Islet of Langerhans (tissue), 1 donor: Measurements from ENCODE around the gene QSOX1.
A peak's percentile ranks its signal among the peaks of the same experiment; 100 is the strongest.

ENCODE experiments used
- FAIRE-seq: peaks from one replicate; lab custom pipeline; 2011; peaks lifted over from hg19 to GRCh38; lab: Jason Lieb, UNC

QSOX1 gene

GRCh38 chr1:180151508-180151907 lies 3.2 kb upstream of the QSOX1 start:
- FAIRE-seq, result no peak

DNA sequence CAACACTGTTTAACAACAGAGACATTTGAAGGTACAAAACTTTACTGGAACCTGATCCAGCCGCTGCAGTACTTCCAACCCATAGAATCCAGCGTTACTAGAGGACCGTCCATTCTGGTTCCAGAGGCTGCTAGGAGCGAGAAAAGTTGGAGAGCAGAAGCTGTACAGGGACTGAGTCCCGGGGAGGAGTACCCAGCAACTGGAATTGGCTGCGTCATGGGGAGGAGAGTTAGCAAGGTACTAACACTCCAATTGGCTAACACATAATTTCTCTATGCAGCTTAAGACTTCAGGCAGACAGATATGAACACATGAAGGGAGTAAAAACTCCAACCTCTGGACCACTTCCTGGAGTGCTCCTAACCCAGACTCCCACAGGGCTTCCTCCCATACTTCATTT lies 2.1 kb upstream of the QSOX1 start:
- no peak for FAIRE-seq

DNA sequence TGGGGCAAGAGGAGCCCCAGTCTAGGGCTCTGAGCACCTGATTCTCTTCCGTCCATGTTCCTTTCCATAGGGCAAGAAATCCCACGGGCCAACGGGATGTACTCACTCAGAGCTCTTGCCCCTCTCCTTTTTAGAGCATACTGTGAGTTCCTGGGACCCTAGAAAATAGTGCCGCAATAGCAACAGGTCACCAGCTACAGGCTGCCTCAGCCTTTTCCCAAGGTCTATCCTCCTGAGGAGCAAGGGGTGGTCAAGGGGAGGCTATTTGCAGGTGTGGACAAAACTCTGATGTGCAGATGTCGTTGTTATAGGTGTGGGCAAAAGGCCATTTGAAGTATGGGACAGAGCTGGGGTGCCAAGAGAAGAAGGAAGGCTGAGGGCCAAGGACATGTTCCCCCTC lies 1.6 kb upstream of the QSOX1 start:
- FAIRE-seq, result no peak

DNA sequence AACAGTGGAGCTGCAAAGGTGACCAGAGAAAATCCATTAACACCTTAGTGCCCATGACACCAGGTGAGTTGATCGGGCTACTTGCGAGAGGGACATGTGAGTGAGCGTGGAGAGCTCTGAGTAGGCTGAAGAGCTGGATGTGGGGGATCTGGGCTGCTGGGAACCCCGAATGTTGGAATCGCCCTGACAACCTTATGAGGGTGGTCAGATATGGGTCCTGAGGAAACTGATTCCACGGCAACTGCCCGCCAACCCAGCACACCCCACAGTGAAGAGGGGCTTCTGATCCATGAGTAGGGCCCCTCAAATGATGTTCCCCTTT lies 705 bp upstream of the QSOX1 start:
- no peak for FAIRE-seq

- FAIRE-seq, result no peak
Measured at GRCh38 chr1:180155182-180155682, 563 bp downstream of the QSOX1 start.

DNA sequence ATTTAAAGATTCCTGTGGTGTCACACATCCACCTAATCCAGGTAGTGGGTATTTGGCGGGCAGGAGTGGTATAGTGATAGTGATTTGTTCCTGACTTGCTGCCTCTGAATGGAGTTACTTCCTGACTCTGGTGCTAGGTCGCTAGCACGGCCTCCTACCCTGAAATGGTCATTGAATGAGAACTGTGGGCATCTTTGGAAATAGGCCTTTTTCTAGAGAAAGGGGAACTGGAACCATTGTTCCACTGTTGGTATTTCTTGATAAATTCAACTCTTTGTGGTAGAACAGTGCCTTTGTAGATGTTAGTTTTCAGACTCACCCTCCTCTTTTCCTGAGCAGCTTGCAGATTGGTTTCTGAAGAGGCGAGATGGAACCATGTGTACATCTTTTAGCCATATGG lies 1.5 kb downstream of the QSOX1 start:
- FAIRE-seq, result no peak

DNA sequence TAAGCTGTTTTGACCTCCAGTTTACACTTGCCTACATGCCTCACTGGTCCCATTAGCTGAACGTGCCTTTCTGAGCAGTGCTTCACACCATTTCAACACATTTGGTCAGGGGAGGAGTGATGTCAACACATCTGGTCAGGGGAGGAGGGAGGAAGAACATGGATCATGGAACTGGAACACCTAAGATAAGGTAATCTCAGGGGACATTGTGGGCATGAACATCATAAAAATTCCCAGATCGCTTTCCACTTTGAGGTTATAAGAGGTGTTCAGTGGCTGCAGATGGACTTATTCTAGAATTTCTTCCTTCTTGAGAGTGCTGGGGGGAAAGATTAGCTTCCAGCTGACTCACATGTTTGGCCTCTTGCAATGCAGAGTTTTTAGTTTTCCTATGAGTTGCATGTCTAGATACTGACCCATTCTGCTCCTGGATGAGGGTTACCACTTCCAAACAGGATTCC lies 2.0 kb downstream of the QSOX1 start:
- no peak for FAIRE-seq

DNA sequence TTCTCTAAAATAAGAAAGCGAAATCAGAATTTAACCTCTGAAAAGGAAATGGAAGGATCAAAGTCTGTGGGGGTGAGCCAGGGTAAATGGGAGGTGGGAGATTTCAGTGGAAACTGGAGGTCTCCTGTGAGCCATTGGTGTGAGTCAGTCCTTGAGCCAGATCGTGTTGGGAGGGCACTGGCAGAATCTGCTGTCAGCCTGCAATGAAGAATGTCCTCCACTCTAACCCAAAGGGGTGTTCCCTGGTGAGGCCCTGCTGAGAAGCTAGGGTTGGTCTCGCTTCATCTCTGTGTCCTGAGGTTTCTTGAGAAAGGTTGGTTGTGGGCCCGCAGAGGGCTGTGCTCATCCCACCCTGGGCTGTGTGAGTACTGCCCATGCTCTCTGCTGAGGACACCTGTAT lies 2.4 kb downstream of the QSOX1 start:
- FAIRE-seq, result no peak

DNA sequence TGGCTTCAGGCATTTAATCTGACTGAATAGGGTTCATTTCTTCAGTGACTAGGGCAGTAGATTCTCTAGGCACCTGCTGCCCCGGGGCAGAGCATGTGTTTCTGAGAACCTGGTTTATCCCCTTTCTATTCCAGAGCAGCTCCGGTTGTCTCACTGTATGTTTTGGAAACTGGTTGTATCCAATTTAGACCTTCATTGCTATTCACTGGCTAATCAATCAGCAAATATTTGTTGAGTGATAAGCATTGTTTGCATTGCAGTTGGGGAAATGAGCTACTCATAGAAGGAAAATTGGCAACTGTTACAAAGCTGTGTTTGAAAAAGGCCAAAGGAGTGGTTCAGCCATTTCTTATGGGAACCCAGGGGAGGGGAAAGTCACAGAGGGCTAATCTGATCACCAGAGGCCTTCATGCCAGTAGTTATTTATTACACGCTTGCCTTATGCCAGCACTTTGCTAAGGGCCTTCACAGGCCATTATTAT lies 2.9 kb downstream of the QSOX1 start:
- peak; percentile 87 for FAIRE-seq

- FAIRE-seq, result no peak
Measured at GRCh38 chr1:180158149-180159147, 3.8 kb downstream of the QSOX1 start.

DNA sequence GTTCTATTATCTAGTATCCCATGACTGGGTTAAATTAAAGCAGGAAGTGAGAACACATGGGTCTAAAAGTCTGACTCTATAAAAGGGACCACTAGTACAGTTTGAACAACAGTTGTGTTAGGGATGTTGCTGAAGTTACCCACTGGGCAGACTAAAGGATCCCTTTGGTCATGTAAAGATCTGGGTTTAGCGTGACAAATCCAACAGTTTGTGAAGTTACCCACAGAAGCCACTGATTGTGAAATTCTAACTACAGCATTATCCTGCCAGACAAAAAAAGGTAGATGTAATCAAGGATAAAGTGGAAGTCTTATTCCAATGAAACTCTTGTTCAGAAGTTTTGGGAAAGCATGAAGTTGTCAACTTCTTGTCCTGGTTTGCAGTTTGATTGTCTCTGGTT lies 5.7 kb downstream of the QSOX1 start:
- no peak for FAIRE-seq

DNA sequence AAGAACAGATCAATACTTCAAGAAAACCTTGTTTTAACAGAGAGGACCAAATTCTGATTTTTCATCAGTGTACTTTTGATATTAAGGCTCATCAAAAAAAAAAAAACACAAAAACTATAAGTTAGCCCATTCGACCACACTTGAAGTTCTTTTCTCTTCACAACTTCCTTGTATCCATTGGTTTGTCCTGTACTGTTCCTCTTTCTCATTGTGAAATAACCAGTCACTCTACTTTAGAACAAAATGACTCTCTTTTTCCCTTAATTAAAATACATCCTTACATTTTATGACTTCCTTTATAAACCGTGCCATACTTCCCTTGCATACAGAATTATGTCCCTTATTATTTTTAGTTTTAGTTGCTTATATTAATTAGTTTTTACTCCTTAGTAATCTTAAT lies 8.4 kb downstream of the QSOX1 start:
- FAIRE-seq, result no peak

- no peak for FAIRE-seq
Measured at GRCh38 chr1:180165096-180165495, 10.4 kb downstream of the QSOX1 start.

DNA sequence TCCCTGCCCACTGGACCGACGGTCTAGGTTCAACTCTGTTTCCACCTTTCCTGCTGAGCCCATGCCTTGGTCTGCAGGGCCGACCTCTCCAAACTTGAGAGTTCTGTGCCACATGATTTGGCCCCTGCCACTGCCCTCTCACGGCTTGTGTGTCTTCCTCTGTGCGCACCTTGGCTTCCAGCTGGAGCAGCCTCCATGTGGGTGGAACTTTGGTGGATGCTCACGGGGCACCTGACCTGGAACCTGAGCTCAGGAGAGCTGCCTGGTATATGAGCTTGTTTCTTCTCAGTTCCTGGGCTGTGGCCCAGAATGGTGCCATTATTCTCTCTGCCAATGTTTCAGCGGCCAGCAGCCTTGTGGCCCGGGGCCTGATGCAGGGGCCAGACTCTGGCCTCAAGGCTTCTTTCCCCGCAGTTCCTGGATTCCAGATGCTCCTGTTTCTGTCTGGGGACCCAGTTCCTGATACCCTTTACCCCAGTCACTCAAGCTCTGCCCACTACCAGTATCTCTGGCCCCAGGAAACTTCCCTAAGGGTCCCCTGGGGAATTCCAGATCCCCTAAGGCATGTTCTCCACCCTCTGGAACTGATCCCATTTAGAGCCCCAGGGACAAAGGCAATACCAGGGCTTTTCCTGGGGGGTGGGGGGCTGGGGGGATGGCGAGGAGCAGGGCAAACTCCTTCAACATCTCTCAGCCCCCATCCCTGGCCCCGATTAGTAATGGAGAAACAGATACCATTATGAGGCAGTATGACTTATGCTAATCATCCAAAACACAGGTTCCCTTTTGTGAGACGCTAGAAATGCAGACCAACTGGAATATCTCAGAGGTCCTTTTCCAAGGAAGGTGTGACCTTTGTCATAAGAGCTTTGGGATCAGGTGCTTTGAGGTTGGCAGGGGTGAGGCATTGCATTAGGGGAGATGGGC lies 11.1 kb downstream of the QSOX1 start:
- no peak for FAIRE-seq

- FAIRE-seq, result no peak
Measured at GRCh38 chr1:180166436-180166800, 11.7 kb downstream of the QSOX1 start.

- FAIRE-seq, result no peak
Measured at GRCh38 chr1:180167021-180167701, 12.5 kb downstream of the QSOX1 start.

GRCh38 chr1:180167721-180168467 lies 13.2 kb downstream of the QSOX1 start:
- FAIRE-seq, result no peak

- FAIRE-seq, result no peak
Measured at GRCh38 chr1:180168786-180169639, 14.3 kb downstream of the QSOX1 start.

DNA sequence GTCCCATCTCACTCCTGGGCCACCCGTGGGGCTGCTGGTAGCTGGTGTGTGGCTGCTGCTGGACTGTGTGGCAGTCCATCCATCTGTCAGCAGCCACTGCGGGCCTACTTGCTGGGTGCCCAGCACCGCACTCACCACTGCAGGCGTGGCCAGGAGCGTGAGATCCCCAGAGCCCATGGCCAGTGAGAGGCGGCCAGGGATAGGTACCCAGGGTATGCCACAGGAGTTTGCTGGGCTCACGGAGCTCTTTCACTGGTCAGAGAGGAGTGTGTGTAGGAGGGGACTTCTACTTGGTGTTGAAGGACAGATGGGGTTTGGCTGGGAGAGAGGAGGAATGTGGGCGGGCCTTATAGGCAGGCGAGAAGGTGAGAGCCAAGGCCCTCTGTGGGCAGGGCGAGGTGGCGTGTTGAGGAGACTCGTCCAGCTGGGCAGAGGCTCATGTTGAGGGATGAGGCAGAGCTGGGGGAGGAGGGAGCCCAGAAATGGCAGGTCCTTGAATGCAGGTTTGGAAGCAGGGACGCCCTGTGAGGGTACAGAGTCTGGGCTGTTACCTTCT lies 15.0 kb downstream of the QSOX1 start:
- FAIRE-seq, result no peak

DNA sequence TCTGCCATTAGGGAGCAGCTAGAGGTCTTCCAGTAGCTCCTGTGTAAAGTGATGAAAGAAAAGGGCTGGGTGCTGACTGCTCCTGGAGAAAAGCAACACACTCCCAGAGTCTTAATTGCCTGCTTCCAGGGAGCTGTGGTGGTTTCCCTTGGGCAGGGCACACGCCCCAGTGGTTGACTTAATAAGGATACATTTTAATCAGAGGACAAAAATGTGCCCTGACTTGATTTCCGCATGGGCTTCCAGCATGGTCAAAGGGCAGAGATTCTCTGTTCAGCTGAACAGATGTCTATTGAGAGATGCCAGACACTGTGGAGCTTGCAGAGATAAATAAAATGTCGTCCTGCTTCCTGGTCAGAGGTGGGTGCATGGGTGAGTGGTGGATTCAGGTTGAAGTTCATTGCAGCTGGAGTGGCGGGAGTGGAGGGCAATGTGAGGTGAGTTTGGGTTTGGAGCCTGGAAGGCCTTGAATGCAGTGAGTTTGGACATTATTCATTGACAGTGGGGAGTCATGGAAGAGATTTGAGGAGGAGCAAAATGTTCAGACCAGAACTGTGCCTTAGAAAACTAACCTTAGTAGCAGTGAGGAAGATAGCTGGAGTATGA lies 16.0 kb downstream of the QSOX1 start:
- no peak for FAIRE-seq
